Measurements from ENCODE around the gene CASQ1. TPM values are rescaled to one million over a fixed set of nuclear protein-coding genes. Genes with fewer than 3 reads are reported as not detected.
A peak's percentile ranks its signal among the peaks of the same experiment; 100 is the strongest.

The CASQ1 gene
- total and polyA plus RNA-seq, 4 experiments from 2014 or later: not detected

DNA sequence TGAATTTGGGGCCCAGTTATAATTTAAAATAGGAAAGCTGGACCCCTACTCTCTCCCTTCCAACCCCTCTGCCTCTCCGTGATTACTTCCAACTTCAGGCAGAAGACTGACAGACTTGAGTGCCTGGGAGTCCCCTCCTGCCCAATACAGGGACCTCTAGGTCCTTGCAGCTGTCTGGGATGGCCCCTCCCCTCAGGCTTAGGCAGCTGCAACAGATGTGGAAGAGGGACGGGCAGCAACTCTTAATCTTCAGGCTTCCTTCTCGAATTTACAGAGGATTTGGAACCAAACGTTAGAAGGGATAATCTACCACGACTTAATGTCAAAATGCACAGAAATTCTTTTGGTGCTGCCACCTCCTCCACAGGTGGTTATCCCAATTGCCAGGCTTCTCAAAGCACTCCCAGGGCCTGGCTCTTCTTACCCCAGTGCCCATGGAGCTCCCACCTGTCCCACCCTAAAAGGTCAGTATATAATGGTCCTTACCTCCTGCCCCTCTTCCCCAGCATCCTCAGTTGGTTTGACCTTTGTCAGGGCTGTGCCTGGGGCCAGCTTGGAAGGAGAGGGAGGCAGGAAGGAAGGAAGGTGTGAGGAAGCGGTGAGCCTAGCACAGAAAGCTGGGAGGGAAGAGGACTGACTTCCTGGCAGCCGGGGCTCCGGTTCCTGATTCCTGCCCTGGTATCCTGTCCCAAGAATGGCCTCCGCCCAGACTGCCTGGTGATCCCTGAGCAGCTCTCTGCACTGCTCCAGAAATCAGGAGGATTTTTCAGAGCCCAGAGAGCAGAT lies 17.6 kb downstream of the CASQ1 start:
- Mint-ChIP-seq H3K9me3 (no peaks in the 10 kb centered on the region), H3K4me3 (peak overlapping the region in 3 of 8 donors; percentile 14 to 53 (median 51)), H3K27me3 (no peaks in the 10 kb centered on the region), H3K4me1 (peaks cover 29 to 51% (median 41%) of the 10 kb centered on the region in 4 donors), H3K36me3 (peaks cover 3 to 34% of the 10 kb centered on the region in 2 donors), H3K27ac (peak overlapping the region; percentile 62 to 95 (median 88))
- Histone ChIP-seq H3K4me1 (ENCODE audit: insufficient read depth, low read length) (peaks cover 30% of the 10 kb centered on the region), H3K27ac (ENCODE audit: low read depth, low read length) (no peak overlapping the region), H3K36me3 (ENCODE audit: insufficient read depth, low read length) (peaks cover 18% of the 10 kb centered on the region), H3K4me3 (ENCODE audit: low read length in 2 of 2) (no peak overlapping the region), H3K27me3 (ENCODE audit: insufficient read depth, low read length) (no peaks in the 10 kb centered on the region), H3K9me3 (ENCODE audit: control insufficient read depth in 1 of 2, low read length in 2 of 2) (no peaks in the 10 kb centered on the region)
- intact Hi-C loops (cut with micrococcal nuclease): loop anchor here (5.0 kb wide), 1 partner anchor 79 kb away; the partner anchor contains the start of gene PEX19
- CTCF ChIA-PET (ENCODE audit: partially characterized antibody): interaction anchor here (1.1 to 1.9 kb wide), 2 partner anchors 15 to 44 kb away, joined by 4 to 5 read pairs; no protein-coding TSS in a partner anchor
- DNase-seq: no peak
- POLR2A ChIA-PET (ENCODE audit: partially characterized antibody): interaction anchor here (0.6 to 1.6 kb wide), 2 partner anchors 8 to 22 kb away, joined by 3 read pairs; no protein-coding TSS in a partner anchor

DNA sequence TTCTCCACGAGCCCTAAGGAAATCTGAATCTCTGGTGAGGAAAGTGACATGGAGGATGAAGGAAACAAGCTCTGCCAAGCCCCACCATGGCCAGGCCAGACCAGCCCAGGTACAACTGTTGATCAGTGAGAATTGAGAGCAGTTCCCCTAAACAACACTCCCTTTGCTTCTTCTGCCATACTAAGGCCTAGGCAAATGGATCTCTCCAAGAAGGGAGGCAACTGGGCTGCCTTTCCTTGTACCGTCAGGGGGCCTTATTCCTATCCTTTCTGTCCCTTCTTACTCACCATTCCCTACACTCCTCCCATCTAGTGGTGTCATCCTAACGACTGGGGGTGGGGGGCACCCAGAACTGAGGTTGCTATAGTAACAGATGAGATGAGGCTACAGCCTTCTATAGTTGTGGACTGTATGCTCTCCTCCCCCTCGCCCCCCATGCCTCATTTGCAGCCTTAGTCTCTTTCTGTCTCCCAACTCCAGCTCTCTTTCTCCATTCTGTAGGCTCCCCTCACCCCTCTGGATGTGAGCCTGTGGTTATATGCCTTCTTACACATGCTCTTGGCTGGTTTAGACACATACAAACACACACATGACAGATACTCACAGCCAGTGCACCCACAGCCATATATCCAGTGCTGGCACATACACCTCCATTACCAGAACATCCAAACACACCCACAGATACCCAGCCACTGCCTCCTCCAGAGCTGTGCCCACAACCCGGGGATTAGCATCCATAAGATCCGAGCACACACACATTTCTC lies 18.4 kb downstream of the CASQ1 start:
- peaks cover 29 to 51% (median 41%) of the 10 kb centered on the region in 4 donors for H3K4me1 Mint-ChIP-seq
- Histone ChIP-seq H3K4me3 (ENCODE audit: low read length in 2 of 2) (no peak overlapping the region), H3K27me3 (ENCODE audit: insufficient read depth, low read length) (no peaks in the 10 kb centered on the region), H3K4me1 (ENCODE audit: insufficient read depth, low read length) (peaks cover 30% of the 10 kb centered on the region), H3K9me3 (ENCODE audit: control insufficient read depth in 1 of 2, low read length in 2 of 2) (no peaks in the 10 kb centered on the region), H3K27ac (ENCODE audit: low read depth, low read length) (no peak overlapping the region), H3K36me3 (ENCODE audit: insufficient read depth, low read length) (peaks cover 20% of the 10 kb centered on the region)
- H3K4me3 Mint-ChIP-seq: peak overlapping the region in 2 of 8 donors; percentile 51 to 53
- DNase-seq: no peak
- H3K36me3 Mint-ChIP-seq: peaks cover 8 to 42% of the 10 kb centered on the region in 2 donors
- CTCF ChIA-PET (ENCODE audit: partially characterized antibody): interaction anchor here (0.9 to 1.9 kb wide), 3 partner anchors 15 to 43 kb away, joined by 3 to 5 read pairs (median 4); no protein-coding TSS in a partner anchor
- intact Hi-C loops (cut with micrococcal nuclease): loop anchor here (5.0 kb wide), 1 partner anchor 79 kb away; the partner anchor contains the start of gene PEX19
- POLR2A ChIA-PET (ENCODE audit: partially characterized antibody): interaction anchor here (0.9 kb wide), 1 partner anchor 30 kb away, joined by 4 read pairs; no protein-coding TSS in a partner anchor
- no peaks in the 10 kb centered on the region for H3K9me3 Mint-ChIP-seq
- peak overlapping the region; percentile 45 to 91 (median 83) for H3K27ac Mint-ChIP-seq
- H3K27me3 Mint-ChIP-seq: no peaks in the 10 kb centered on the region

DNA sequence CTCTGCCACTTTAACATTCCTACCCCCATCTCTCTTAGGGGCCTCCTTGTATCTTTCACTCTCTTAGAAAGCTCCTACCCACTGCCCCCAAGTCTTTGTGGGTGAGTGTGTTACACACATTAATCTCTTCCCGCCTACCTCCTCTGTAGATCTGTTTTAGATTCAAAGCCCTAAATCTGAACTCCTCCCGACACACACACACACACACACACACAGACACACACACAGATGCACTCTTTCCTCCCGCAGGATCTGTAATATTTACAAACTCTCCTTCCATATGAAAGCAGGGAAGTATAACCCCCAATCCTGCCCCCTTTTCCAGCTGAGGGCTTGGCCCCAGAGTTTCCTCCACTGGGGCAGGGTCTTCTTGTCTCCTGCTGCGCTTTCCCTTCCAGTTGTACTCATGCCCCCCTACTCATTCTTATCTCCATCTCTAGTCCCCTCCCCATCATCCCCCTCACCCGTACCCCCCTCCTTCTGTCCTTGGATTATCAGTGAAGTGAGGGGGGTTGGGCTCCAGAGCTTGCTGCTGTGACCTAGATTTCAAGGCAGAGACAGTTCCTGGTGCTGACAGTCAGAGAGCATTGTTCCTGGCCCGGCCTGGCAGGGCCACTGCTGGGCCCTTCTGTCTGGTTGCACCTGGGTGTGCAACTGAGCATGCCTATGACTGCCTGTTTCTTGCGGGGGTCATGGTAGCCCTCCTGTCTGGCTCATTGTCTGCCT lies 19.1 kb downstream of the CASQ1 start:
- DNase-seq: peak in 1 of 5 donors; percentile 6
- H3K36me3 Mint-ChIP-seq: peaks cover 12 to 49% of the 10 kb centered on the region in 2 donors
- peak overlapping the region; percentile 45 to 89 (median 74) for H3K27ac Mint-ChIP-seq
- Histone ChIP-seq H3K27me3 (ENCODE audit: insufficient read depth, low read length) (no peaks in the 10 kb centered on the region), H3K4me1 (ENCODE audit: insufficient read depth, low read length) (peaks cover 26% of the 10 kb centered on the region), H3K9me3 (ENCODE audit: control insufficient read depth in 1 of 2, low read length in 2 of 2) (no peaks in the 10 kb centered on the region), H3K4me3 (ENCODE audit: low read length in 2 of 2) (no peak overlapping the region), H3K36me3 (ENCODE audit: insufficient read depth, low read length) (peaks cover 26% of the 10 kb centered on the region), H3K27ac (ENCODE audit: low read depth, low read length) (no peak overlapping the region)
- intact Hi-C loops (cut with micrococcal nuclease): loop anchor here (5.0 kb wide), 1 partner anchor 78 kb away; the partner anchor contains the start of gene PEX19
- POLR2A ChIA-PET (ENCODE audit: partially characterized antibody): interaction anchor here (0.6 to 2.8 kb wide), 3 partner anchors 10 to 76 kb away, joined by 3 to 10 read pairs (median 4); no protein-coding TSS in a partner anchor
- H3K4me1 Mint-ChIP-seq: peaks cover 25 to 43% (median 35%) of the 10 kb centered on the region in 4 donors
- H3K27me3 Mint-ChIP-seq: no peaks in the 10 kb centered on the region
- no peaks in the 10 kb centered on the region for H3K9me3 Mint-ChIP-seq
- no peak overlapping the region for H3K4me3 Mint-ChIP-seq
- CTCF ChIA-PET (ENCODE audit: partially characterized antibody): interaction anchor here (0.9 to 1.0 kb wide), 2 partner anchors 16 kb away, joined by 3 read pairs; no protein-coding TSS in a partner anchor

- no peaks in the 10 kb centered on the region for H3K27me3 Mint-ChIP-seq
- H3K36me3 ChIP-seq (ENCODE audit: insufficient read depth, low read length): peaks cover 36% of the 10 kb centered on the region
- POLR2A ChIA-PET (ENCODE audit: partially characterized antibody): interaction anchor here (0.9 to 2.8 kb wide), 2 partner anchors 9 to 83 kb away, joined by 3 to 10 read pairs; no protein-coding TSS in a partner anchor
Measured at GRCh38 chr1:160210561-160210960, 20.2 kb downstream of the CASQ1 start.

DNA sequence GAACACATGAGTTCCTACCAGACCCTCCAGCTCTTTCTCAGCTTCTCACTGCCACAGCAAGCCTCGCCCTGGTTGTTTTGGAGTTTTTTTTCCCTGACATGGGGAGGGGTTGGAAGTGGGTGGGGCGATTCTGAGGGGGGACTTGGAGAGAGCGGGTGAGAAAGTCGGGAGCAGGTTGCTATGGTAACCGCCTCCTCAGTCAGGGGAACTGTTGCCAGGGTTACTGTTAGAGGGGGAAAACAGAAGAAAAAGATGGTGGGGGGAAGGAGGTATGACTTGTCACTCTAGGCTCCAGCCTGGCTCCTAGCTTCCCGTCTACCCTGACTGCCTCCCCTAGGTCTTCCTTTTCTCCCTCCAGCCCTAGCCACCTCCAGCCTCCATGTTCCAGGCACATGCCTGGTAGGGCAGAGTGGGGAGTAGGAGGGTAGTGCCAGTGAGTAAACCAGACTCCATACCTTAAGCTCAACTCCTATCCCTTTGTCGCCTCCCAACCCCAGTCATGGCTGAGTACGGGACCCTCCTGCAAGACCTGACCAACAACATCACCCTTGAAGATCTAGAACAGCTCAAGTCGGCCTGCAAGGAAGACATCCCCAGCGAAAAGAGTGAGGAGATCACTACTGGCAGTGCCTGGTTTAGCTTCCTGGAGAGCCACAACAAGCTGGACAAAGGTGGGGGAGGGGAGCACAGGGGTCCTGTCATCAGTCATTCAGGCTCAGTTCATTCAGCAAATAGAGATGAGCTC lies 20.8 kb downstream of the CASQ1 start:
- H3K4me3 Mint-ChIP-seq: no peak overlapping the region
- intact Hi-C loops (cut with micrococcal nuclease): no loop called here
- no peaks in the 10 kb centered on the region for H3K27me3 Mint-ChIP-seq
- no peak overlapping the region for H3K4me3 ChIP-seq (ENCODE audit: low read length in 2 of 2)
- no peaks in the 10 kb centered on the region for H3K9me3 Mint-ChIP-seq
- peak overlapping the region in 5 of 7 donors; percentile 11 to 57 (median 49) for H3K27ac Mint-ChIP-seq
- ChIA-PET POLR2A (ENCODE audit: partially characterized antibody) (interaction anchor here (0.5 to 2.8 kb wide), 3 partner anchors 8 to 887 kb away, joined by 3 to 10 read pairs (median 3); no protein-coding TSS in a partner anchor), CTCF (ENCODE audit: partially characterized antibody) (interaction anchor here (1.2 to 1.8 kb wide), 2 partner anchors 41 to 80 kb away, joined by 3 to 7 read pairs; no protein-coding TSS in a partner anchor)
- peaks cover 42% of the 10 kb centered on the region for H3K36me3 ChIP-seq (ENCODE audit: insufficient read depth, low read length)
- H3K27ac ChIP-seq (ENCODE audit: low read depth, low read length): no peak overlapping the region
- peaks cover 17 to 67% of the 10 kb centered on the region in 2 donors for H3K36me3 Mint-ChIP-seq
- peaks cover 20 to 33% (median 28%) of the 10 kb centered on the region in 4 donors for H3K4me1 Mint-ChIP-seq
- no peaks in the 10 kb centered on the region for H3K9me3 ChIP-seq (ENCODE audit: control insufficient read depth in 1 of 2, low read length in 2 of 2)
- no peaks in the 10 kb centered on the region for H3K27me3 ChIP-seq (ENCODE audit: insufficient read depth, low read length)
- no peak for DNase-seq
- H3K4me1 ChIP-seq (ENCODE audit: insufficient read depth, low read length): peaks cover 14% of the 10 kb centered on the region

More at GRCh38 chr1:160210561-160210960, 20.2 kb downstream of the CASQ1 start:
- Mint-ChIP-seq H3K4me3 (no peak overlapping the region), H3K9me3 (no peaks in the 10 kb centered on the region), H3K4me1 (peaks cover 22 to 38% (median 30%) of the 10 kb centered on the region in 4 donors), H3K27ac (peak overlapping the region in 3 of 7 donors; percentile 48 to 74 (median 69)), H3K36me3 (peaks cover 13 to 60% of the 10 kb centered on the region in 2 donors)
- Histone ChIP-seq H3K27ac (ENCODE audit: low read depth, low read length) (no peak overlapping the region), H3K4me1 (ENCODE audit: insufficient read depth, low read length) (peaks cover 20% of the 10 kb centered on the region), H3K27me3 (ENCODE audit: insufficient read depth, low read length) (no peaks in the 10 kb centered on the region), H3K9me3 (ENCODE audit: control insufficient read depth in 1 of 2, low read length in 2 of 2) (no peaks in the 10 kb centered on the region), H3K4me3 (ENCODE audit: low read length in 2 of 2) (no peak overlapping the region)
- no peak for DNase-seq
- CTCF ChIA-PET (ENCODE audit: partially characterized antibody): interaction anchor here (1.0 to 1.8 kb wide), 3 partner anchors 17 to 80 kb away, joined by 3 to 7 read pairs (median 3); no protein-coding TSS in a partner anchor
- intact Hi-C loops (cut with micrococcal nuclease): no loop called here

Measured in CD4-positive, alpha-beta memory T cell (primary cell).